Neural progenitor cell (in vitro differentiated cells): ENCODE measurements around the gene EPS8. TPM values are rescaled to one million over a fixed set of nuclear protein-coding genes. Genes with fewer than 3 reads are reported as not detected.

Experiments
- DNase-seq: peaks from one replicate; pipeline ENCODE4 v3.0.0-alpha.2; 2016; ENCODE audit warnings: low spot score
- H2AFZ ChIP-seq: fragments of 200-600 bp; sonication (generic); replicated peaks from 2 replicates; pipeline ENCODE4 v1.6.1; 2016; ENCODE audit warnings: antibody characterized with exemption
- H3F3A ChIP-seq: fragments of 200-600 bp; sonication (generic); 2 replicates; pipeline ENCODE4 v1.6.1; 2016; ENCODE audit warnings: antibody characterized with exemption, low read depth
- H3K27ac ChIP-seq: fragments of 200-600 bp; sonication (generic); 2 replicates; pipeline ENCODE4 v1.5.1; 2016; ENCODE audit warnings: mild to moderate bottlenecking
- H3K27me3 ChIP-seq: fragments of 200-600 bp; sonication (generic); 2 replicates; pipeline ENCODE4 v1.6.1; 2016; ENCODE audit warnings: mild to moderate bottlenecking, moderate library complexity
- H3K36me3 ChIP-seq: fragments of 200-600 bp; sonication (generic); 2 replicates; pipeline ENCODE4 v1.5.1; 2016
- H3K4me1 ChIP-seq: fragments of 200-600 bp; sonication (generic); 2 replicates; pipeline ENCODE4 v1.6.1; 2016; ENCODE audit warnings: mixed run types
- H3K4me2 ChIP-seq: fragments of 200-600 bp; sonication (generic); 2 replicates; pipeline ENCODE4 v1.6.1; 2016
- H3K4me3 ChIP-seq: fragments of 200-600 bp; sonication (generic); 2 replicates; pipeline ENCODE4 v1.5.1; 2016
- H3K79me2 ChIP-seq: fragments of 200-600 bp; sonication (generic); 2 replicates; pipeline ENCODE4 v1.6.1; 2016; ENCODE audit warnings: low read depth
- H3K9ac ChIP-seq: fragments of 200-600 bp; sonication (generic); 2 replicates; pipeline ENCODE4 v1.6.1; 2016
- H3K9me3 ChIP-seq: fragments of 200-600 bp; sonication (generic); 2 replicates; pipeline ENCODE4 v1.5.1; 2016; ENCODE audit warnings: low read depth
- H4K20me1 ChIP-seq: fragments of 200-600 bp; sonication (generic); 2 replicates; pipeline ENCODE4 v1.6.1; 2016; ENCODE audit warnings: low read depth
- H3K27ac Mint-ChIP-seq: 3 replicates; pipeline ENCODE4 v1.8.0; 2021; ENCODE audit warnings: mixed read lengths
- H3K27me3 Mint-ChIP-seq: 2 replicates; pipeline ENCODE4 v1.8.0; 2022; ENCODE audit warnings: low read depth, mild to moderate bottlenecking, inconsistent platforms, moderate library complexity, mixed read lengths; ENCODE audit not compliant: insufficient read depth
- H3K36me3 Mint-ChIP-seq: 3 replicates; pipeline ENCODE4 v1.8.0; 2021; ENCODE audit warnings: mixed read lengths
- H3K4me1 Mint-ChIP-seq: 3 replicates; pipeline ENCODE4 v1.8.0; 2021; ENCODE audit warnings: mixed read lengths
- H3K4me3 Mint-ChIP-seq: 3 replicates; pipeline ENCODE4 v1.8.0; 2021; ENCODE audit warnings: mild to moderate bottlenecking, moderate library complexity, mixed read lengths
- H3K9me3 Mint-ChIP-seq: 3 replicates; pipeline ENCODE4 v1.8.0; 2020; ENCODE audit warnings: mixed read lengths
- CTCF ChIP-seq: fragments of 200-600 bp; sonication (generic); IDR thresholded peaks from 2 replicates; pipeline ENCODE4 v1.5.1; 2017; ENCODE audit warnings: antibody characterized with exemption, mild to moderate bottlenecking
- EZH2 ChIP-seq: fragments of 200-600 bp; sonication (generic); IDR thresholded peaks from 2 replicates; pipeline ENCODE4 v1.6.1; 2017; ENCODE audit warnings: antibody characterized with exemption, mild to moderate bottlenecking, moderate library complexity
- EZH2phosphoT487 ChIP-seq: fragments of 200-600 bp; sonication (generic); IDR thresholded peaks from 2 replicates; pipeline ENCODE4 v1.6.1; 2017; ENCODE audit warnings: antibody characterized with exemption
- total RNA-seq: library from RNA; depleted of rRNA; stranded (reverse); fragments of >200 nt; gene quantifications from 2 replicates; pipeline ENCODE4 v1.2.3, GENCODE V29; 2015; ENCODE audit warnings: low replicate concordance

The EPS8 gene
- total RNA-seq, 1 donor from 2014 or later: 17.0 TPM

GRCh38 chr12:15629108-15629507 lies 160.1 kb downstream of the EPS8 start:
- Mint-ChIP-seq H3K4me3 (no peak overlapping the region), H3K27me3 (peaks cover 3% of the 10 kb centered on the region), H3K4me1 (peaks cover 58% of the 10 kb centered on the region), H3K9me3 (no peaks in the 10 kb centered on the region), H3K36me3 (peaks cover 21% of the 10 kb centered on the region), H3K27ac (peak overlapping the region; percentile 87)
- H3K4me1 ChIP-seq: peaks cover 21% of the 10 kb centered on the region
- no peaks in the 10 kb centered on the region for H3F3A ChIP-seq
- peak; percentile 61 for DNase-seq
- peak overlapping the region; percentile 32 for H3K27ac ChIP-seq
- H3K36me3 ChIP-seq: no peaks in the 10 kb centered on the region
- H2AFZ ChIP-seq: no peak overlapping the region
- H3K9me3 ChIP-seq: no peaks in the 10 kb centered on the region
- H3K79me2 ChIP-seq: no peaks in the 10 kb centered on the region
- H3K27me3 ChIP-seq: no peaks in the 10 kb centered on the region
- no peak overlapping the region for H3K4me3 ChIP-seq
- no peaks in the 10 kb centered on the region for H4K20me1 ChIP-seq
- TF ChIP-seq CTCF (no peak), EZH2phosphoT487 (no peak), EZH2 (no peak)
- H3K4me2 ChIP-seq: peak overlapping the region; percentile 46
- no peak overlapping the region for H3K9ac ChIP-seq

DNA sequence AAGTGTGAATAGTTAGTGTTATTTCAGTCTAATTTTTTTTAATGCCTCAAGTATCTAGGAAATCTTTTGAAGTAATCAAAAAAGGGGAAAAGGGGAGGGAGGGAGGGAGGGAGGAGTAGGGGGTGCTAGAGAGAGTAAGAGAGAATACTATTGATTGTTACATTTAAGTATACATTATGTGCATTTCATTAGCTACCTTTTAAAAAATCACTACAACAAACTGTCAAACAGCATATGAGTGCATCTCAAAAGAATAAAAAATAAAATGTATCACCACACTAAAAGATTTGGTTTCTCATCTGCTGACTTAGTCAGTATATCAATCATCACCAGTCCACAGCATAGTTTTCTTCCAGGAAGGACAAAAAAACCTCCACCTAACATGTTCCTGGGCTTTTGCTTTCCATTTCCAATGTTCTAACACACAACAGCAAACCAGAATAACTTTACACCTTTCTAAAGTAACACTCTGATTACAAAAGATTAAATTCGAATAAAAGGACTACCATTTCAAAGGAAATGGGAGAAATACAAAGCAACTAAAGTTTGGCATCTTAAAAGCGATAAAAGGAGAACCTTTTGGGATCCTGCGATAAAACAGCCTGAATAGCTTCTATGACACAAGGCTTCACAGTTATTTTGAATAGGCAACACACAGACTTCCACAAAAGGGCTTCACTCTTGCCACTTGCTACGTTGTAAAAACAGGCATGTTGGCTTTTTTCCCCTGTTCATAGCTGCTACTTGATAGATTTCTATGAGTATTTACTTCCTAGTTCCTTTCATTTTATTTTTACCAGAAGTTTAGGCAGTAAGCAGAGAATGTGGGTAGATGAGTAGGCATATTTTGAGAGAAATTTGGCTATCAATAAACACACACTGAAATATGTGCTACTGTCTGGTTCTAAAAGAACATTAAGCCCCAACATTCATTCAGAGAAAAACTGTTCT lies 160.9 kb downstream of the EPS8 start:
- H3K4me2 ChIP-seq: peak overlapping the region; percentile 46
- H2AFZ ChIP-seq: peak overlapping the region; percentile 70
- no peak for DNase-seq
- no peaks in the 10 kb centered on the region for H3K36me3 ChIP-seq
- no peaks in the 10 kb centered on the region for H3K27me3 ChIP-seq
- no peak overlapping the region for H3K4me3 ChIP-seq
- no peaks in the 10 kb centered on the region for H4K20me1 ChIP-seq
- no peaks in the 10 kb centered on the region for H3K79me2 ChIP-seq
- H3K36me3 Mint-ChIP-seq: peaks cover 21% of the 10 kb centered on the region
- no peak overlapping the region for H3K9ac ChIP-seq
- peak overlapping the region; percentile 98 for H3K27ac Mint-ChIP-seq
- no peaks in the 10 kb centered on the region for H3K9me3 ChIP-seq
- peaks cover 17% of the 10 kb centered on the region for H3K4me1 ChIP-seq
- H3K9me3 Mint-ChIP-seq: no peaks in the 10 kb centered on the region
- H3K27me3 Mint-ChIP-seq: peaks cover 3% of the 10 kb centered on the region
- H3F3A ChIP-seq: no peaks in the 10 kb centered on the region
- H3K4me3 Mint-ChIP-seq: peak overlapping the region; percentile 48
- TF ChIP-seq EZH2phosphoT487 (no peak), EZH2 (no peak), CTCF (no peak)
- peak overlapping the region; percentile 32 for H3K27ac ChIP-seq
- H3K4me1 Mint-ChIP-seq: peaks cover 53% of the 10 kb centered on the region

GRCh38 chr12:15625075-15625474 lies 164.1 kb downstream of the EPS8 start:
- H3K4me3 ChIP-seq: no peak overlapping the region
- H3F3A ChIP-seq: no peaks in the 10 kb centered on the region
- no peak overlapping the region for H2AFZ ChIP-seq
- H3K27ac ChIP-seq: no peak overlapping the region
- H3K9ac ChIP-seq: no peak overlapping the region
- H3K36me3 Mint-ChIP-seq: peaks cover 26% of the 10 kb centered on the region
- no peak for DNase-seq
- no peaks in the 10 kb centered on the region for H3K36me3 ChIP-seq
- no peak overlapping the region for H3K4me2 ChIP-seq
- H3K27me3 ChIP-seq: no peaks in the 10 kb centered on the region
- no peaks in the 10 kb centered on the region for H3K79me2 ChIP-seq
- no peaks in the 10 kb centered on the region for H4K20me1 ChIP-seq
- peaks cover 3% of the 10 kb centered on the region for H3K27me3 Mint-ChIP-seq
- H3K4me1 Mint-ChIP-seq: peaks cover 31% of the 10 kb centered on the region
- no peak overlapping the region for H3K27ac Mint-ChIP-seq
- no peak overlapping the region for H3K4me3 Mint-ChIP-seq
- no peaks in the 10 kb centered on the region for H3K9me3 ChIP-seq
- no peaks in the 10 kb centered on the region for H3K9me3 Mint-ChIP-seq
- peaks cover 17% of the 10 kb centered on the region for H3K4me1 ChIP-seq
- TF ChIP-seq EZH2phosphoT487: no peak
